ENCODE measurements around the gene NXF3.
"Not testable (repeated sequence)": the region's sequence is repeated elsewhere in the genome, so short reads cannot be mapped to it uniquely, and the experiment has no call there.

The NXF3 gene

GRCh38 chrX:103051260-103051789 is 41.6 kb downstream of the NXF3 start:
- no peak for DNase-seq (ENCODE audit: low read depth in 4 of 4, low spot score in 1 of 4)

- DNase-seq (ENCODE audit: low read depth in 4 of 4, low spot score in 1 of 4): not testable (repeated sequence)
Observed at GRCh38 chrX:103033371-103033770, 59.6 kb downstream of the NXF3 start.
